ENCODE results near the gene TAF11L6. TPM values are rescaled to one million over a fixed set of nuclear protein-coding genes. Genes with fewer than 3 reads are reported as not detected.
"Not testable (repeated sequence)": the region's sequence is repeated elsewhere in the genome, so short reads cannot be mapped to it uniquely, and the experiment has no call there.

The TAF11L6 gene
- not detected in 2 replicates for total RNA-seq
- long read RNA-seq: 0 reads

DNA sequence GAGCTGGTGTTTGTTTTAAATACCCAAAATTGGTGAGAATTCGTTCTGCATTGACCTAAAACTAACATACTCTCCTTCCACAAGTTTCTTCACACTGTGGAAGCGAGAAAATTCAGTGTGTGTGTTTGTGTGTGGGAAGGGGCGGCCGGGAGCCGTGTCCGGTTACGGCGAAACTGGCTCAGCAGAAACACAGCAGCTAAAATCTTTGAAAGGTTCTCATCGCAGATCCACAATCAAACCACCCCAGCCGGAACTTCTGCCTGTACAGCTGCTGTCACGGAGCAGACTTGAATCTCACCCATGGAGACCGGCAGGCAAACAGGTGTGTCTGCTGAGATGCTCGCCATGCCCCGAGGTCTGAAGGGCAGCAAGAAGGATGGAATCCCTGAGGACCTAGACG lies at the start of gene TAF11L6:
Gene TAF11L6, plus strand, starts transcription at position 301 of the 400 bp plus-strand sequence.
- not testable (repeated sequence) for H3K36me3 Mint-ChIP-seq (ENCODE audit: unreplicated experiment); H3K4me3 Mint-ChIP-seq (ENCODE audit: unreplicated experiment); H3K9me3 Mint-ChIP-seq (ENCODE audit: unreplicated experiment); H3K27ac Mint-ChIP-seq (ENCODE audit: unreplicated experiment); DNase-seq (ENCODE audit: extremely low spot score, unreplicated experiment); H3K27me3 Mint-ChIP-seq (ENCODE audit: unreplicated experiment); H3K4me1 Mint-ChIP-seq (ENCODE audit: unreplicated experiment)

DNA sequence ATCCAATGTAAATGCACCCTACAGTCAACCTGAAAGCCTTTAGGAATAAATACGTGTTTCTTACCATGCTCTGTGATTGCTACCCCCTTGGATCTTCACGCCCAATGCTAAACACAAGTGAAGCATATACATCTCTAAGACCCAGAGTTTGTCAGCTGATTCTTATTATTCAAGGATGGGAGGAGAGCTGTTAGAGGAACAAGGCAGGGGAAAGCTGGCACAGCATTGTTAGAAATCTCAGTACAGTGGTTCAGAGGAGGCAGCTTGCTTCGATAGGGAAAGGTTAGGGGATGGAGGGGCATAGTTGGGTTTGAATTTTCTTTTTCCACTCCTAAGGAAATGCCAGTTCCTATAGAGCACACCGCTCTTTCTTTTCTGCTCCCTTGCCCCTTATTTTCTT lies 47.1 kb upstream of the TAF11L6 start:
- TF ChIP-seq, protein P1, sequence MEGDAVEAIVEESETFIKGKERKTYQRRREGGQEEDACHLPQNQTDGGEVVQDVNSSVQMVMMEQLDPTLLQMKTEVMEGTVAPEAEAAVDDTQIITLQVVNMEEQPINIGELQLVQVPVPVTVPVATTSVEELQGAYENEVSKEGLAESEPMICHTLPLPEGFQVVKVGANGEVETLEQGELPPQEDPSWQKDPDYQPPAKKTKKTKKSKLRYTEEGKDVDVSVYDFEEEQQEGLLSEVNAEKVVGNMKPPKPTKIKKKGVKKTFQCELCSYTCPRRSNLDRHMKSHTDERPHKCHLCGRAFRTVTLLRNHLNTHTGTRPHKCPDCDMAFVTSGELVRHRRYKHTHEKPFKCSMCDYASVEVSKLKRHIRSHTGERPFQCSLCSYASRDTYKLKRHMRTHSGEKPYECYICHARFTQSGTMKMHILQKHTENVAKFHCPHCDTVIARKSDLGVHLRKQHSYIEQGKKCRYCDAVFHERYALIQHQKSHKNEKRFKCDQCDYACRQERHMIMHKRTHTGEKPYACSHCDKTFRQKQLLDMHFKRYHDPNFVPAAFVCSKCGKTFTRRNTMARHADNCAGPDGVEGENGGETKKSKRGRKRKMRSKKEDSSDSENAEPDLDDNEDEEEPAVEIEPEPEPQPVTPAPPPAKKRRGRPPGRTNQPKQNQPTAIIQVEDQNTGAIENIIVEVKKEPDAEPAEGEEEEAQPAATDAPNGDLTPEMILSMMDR (IDR thresholded peaks at IDR 0.05): no peak
- Mint-ChIP-seq H3K4me1 (ENCODE audit: unreplicated experiment) (no peaks in the 10 kb centered on the region), H3K36me3 (ENCODE audit: unreplicated experiment) (no peaks in the 10 kb centered on the region), H3K4me3 (ENCODE audit: unreplicated experiment) (no peak overlapping the region), H3K27ac (ENCODE audit: unreplicated experiment) (no peak overlapping the region), H3K27me3 (ENCODE audit: unreplicated experiment) (peaks cover 6% of the 10 kb centered on the region), H3K9me3 (ENCODE audit: unreplicated experiment) (no peaks in the 10 kb centered on the region)
- no peak for DNase-seq (ENCODE audit: extremely low spot score, unreplicated experiment)

DNA sequence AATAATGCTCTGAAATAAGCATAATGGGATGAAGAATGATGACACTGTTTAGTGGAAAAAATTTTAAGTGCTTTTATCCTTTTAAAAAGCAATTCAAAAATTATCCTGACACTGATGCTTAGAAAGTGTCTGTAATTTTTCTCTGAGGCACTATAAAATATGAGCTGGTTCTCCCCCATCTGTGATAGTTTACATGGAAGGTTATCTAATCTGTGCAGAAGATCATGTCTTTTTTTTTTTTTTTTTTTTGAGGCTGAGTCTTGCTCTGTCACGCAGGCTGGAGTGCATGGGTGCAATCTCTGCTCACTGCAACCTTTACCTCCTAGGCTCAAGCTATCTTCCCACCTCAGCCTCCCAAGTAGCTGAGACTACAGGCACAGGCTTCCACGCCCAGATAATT lies 45.7 kb upstream of the TAF11L6 start:
- Mint-ChIP-seq H3K36me3 (ENCODE audit: unreplicated experiment) (no peaks in the 10 kb centered on the region), H3K27ac (ENCODE audit: unreplicated experiment) (no peak overlapping the region), H3K9me3 (ENCODE audit: unreplicated experiment) (no peaks in the 10 kb centered on the region), H3K4me3 (ENCODE audit: unreplicated experiment) (no peak overlapping the region), H3K27me3 (ENCODE audit: unreplicated experiment) (peaks cover 6% of the 10 kb centered on the region), H3K4me1 (ENCODE audit: unreplicated experiment) (peaks cover 4% of the 10 kb centered on the region)
- TF ChIP-seq, protein P1 (IDR thresholded peaks at IDR 0.05): no peak
- DNase-seq (ENCODE audit: extremely low spot score, unreplicated experiment): no peak

DNA sequence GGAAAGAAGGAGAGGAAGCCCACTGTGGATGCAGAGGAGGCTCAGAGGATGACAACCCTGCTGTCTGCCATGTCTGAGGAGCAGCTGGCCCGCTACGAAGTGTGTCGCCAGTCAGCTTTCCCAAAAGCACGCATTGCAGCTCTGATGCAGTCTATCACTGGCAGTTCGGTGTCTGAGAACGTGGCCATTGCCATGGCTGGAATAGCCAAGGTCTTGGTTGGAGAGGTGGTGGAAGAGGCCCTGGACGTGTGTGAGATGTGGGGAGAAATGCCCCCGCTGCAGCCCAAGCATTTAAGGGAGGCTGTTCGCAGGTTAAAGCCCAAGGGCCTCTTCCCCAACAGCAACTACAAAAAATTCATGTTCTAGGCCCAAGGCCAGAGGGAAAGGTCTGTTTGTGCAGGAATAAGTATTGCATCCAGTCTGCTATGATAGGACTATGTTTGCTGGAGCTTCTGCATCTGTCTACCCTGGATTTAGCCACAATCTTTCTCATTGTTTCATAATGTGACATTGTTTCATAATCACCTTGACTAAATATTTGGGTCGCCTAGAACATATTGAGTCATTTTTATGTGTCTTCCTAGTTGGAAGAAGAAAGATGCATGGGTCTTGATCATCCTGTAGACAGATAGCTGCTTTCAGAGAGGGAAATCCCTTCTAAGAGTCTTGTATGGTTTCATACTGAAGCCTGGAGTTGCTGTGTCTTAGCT lies 41.9 kb upstream of the TAF11L6 start:
- H3K27me3 Mint-ChIP-seq (ENCODE audit: unreplicated experiment): peaks cover 11% of the 10 kb centered on the region
- not testable (repeated sequence) for H3K9me3 Mint-ChIP-seq (ENCODE audit: unreplicated experiment); H3K4me3 Mint-ChIP-seq (ENCODE audit: unreplicated experiment); H3K4me1 Mint-ChIP-seq (ENCODE audit: unreplicated experiment); DNase-seq (ENCODE audit: extremely low spot score, unreplicated experiment); H3K36me3 Mint-ChIP-seq (ENCODE audit: unreplicated experiment); H3K27ac Mint-ChIP-seq (ENCODE audit: unreplicated experiment)

DNA sequence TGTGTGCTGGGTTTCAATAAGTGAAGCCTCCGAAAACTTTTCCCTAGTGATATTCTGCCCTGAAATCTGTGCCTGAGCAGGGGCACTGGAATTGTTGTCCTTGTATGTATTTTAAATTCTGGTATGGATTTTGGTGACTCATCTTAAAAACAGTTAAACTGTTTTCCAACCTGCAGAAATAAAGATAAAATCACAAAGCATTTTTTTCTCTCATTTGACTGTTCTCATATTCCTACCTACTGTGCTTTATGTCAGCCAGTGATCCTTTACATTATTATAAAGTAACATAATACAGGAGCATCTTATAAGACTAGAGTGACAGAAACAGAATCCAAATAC lies 41.3 kb upstream of the TAF11L6 start:
- Mint-ChIP-seq H3K9me3 (ENCODE audit: unreplicated experiment) (no peaks in the 10 kb centered on the region), H3K4me3 (ENCODE audit: unreplicated experiment) (no peak overlapping the region), H3K27ac (ENCODE audit: unreplicated experiment) (no peak overlapping the region), H3K27me3 (ENCODE audit: unreplicated experiment) (peaks cover 9% of the 10 kb centered on the region), H3K36me3 (ENCODE audit: unreplicated experiment) (no peaks in the 10 kb centered on the region), H3K4me1 (ENCODE audit: unreplicated experiment) (peaks cover 4% of the 10 kb centered on the region)
- DNase-seq (ENCODE audit: extremely low spot score, unreplicated experiment): no peak
- TF ChIP-seq, protein P1 (IDR thresholded peaks at IDR 0.05): no peak

DNA sequence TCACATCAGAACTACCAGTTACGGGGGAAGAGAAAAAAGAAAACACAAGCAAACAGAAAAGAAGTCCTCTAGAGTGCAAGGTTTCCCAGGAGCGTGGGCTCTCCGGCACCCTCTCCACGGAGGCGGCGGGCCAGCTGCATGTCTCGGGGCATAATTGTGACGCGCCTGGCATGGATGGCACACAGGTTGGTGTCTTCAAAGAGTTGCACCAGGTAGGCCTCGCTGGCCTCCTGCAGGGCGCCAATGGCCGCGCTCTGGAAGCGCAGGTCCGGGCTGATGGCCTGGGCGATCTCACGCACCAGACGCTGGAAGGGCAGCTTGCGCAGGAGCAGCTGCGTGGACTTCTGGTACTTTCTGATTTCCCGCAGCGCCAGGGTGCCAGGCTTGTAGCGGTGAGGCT lies 37.2 kb upstream of the TAF11L6 start:
- H3K9me3 Mint-ChIP-seq (ENCODE audit: unreplicated experiment): peaks cover 10% of the 10 kb centered on the region
- not testable (repeated sequence) for H3K27me3 Mint-ChIP-seq (ENCODE audit: unreplicated experiment); H3K36me3 Mint-ChIP-seq (ENCODE audit: unreplicated experiment); DNase-seq (ENCODE audit: extremely low spot score, unreplicated experiment); H3K4me3 Mint-ChIP-seq (ENCODE audit: unreplicated experiment); H3K4me1 Mint-ChIP-seq (ENCODE audit: unreplicated experiment); H3K27ac Mint-ChIP-seq (ENCODE audit: unreplicated experiment)

All from osteocyte (in vitro differentiated cells).